ENCODE measurements around the gene BIRC6.
"Not testable (repeated sequence)": the region's sequence is repeated elsewhere in the genome, so short reads cannot be mapped to it uniquely, and the experiment has no call there.

The BIRC6 gene

DNA sequence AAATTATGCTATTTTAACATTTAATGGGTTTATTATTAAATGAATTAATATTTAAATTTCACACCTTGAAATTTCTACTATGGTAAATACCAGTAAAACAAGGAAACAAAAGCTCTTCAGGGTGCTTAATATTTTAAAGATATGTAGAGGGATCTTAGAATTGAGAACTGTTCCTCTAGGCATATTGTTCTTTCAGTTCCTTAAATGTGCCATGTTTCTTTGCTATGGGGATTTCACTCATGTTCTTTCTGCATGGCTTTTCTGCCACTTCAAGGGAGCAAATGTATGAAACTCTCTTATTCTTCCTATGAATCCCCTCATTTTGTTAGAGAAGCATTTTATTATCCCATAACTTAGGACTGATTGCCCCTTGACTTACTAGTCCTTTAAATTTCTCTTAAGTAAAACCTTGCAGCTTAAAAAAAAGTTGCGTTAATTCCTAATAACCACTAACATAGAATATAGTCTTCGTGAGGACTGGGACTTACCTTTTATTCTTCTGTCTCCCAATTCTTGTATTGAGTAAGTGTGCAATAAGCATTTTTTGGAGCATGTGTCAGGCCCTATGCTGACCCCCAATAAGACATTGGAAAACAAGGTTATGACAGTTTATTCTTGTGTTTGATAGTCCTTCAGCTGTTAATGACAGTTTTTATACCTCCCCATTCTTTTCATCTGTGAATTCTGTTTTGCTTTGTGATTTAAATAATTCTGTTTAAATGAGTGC is 95.7 kb downstream of the BIRC6 start:
- FAIRE-seq: peak; percentile 34

GRCh38 chr2:32453242-32454062 is 96.6 kb downstream of the BIRC6 start:
- no peak for FAIRE-seq

GRCh38 chr2:32455816-32456215 is 99.0 kb downstream of the BIRC6 start:
- FAIRE-seq: no peak

DNA sequence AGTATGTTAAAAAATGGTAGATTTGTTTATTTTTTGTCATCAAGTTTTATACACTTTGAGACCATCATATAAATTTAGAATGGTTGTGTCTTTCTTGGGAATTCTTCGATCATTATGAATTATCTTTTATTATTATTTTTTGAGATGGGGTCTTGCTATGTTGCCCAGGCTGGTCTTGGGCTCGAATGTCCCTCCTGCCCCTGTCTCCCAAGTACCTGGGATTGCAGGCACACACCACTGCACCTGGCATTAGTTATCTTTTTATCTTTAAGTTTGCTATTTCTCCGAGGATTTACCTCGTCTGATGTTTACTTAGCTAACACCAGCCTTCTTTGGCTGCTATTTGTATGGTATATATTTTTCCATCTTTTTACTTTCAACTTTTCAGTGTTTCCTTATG is 100.0 kb downstream of the BIRC6 start:
- FAIRE-seq: no peak

- no peak for FAIRE-seq
Observed at GRCh38 chr2:32457814-32458213, 101.0 kb downstream of the BIRC6 start.

DNA sequence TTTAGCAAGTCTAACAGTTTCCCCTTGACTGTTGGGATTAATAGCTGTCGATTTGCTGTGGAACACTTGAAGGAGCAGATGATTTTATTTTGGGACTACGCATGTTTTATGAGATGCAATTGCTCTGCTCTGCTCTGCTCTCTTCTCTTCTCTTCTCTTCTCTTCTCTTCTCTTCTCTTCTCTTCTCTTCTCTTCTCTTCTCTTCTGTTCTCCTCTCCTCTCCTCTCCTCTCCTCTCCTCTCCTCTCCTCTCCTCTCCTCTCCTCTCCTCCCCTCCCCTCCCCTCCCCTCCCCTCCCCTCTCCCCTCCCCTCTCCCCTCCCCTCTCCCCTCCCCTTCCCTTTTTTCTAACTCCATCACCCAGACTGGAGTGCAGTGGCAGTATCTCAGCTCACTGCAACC is 104.0 kb downstream of the BIRC6 start:
- not testable (repeated sequence) for FAIRE-seq

DNA sequence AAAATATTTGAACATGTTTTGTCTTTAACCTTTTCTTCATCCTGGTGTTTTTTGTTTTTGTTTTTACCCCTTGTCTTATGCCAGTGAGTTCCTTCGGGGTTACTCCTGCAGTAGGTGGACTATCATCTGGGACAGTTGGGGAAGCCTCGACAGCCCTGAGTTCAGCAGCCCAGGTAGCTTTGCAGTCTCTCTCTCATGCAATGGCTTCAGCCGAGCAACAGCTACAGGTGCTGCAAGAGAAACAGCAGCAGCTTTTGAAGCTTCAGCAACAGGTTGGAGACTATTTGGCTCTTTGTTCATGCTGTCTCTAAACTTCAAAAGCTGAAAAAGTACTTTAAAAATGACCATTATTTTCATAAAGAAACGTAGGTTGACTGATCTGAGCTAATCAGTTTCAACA is 106.3 kb downstream of the BIRC6 start:
- no peak for FAIRE-seq

- FAIRE-seq: no peak
Observed at GRCh38 chr2:32464431-32464830, 107.6 kb downstream of the BIRC6 start.

GRCh38 chr2:32472605-32473004 is 115.8 kb downstream of the BIRC6 start:
- FAIRE-seq: no peak

- FAIRE-seq: no peak
Observed at GRCh38 chr2:32474381-32474780, 117.6 kb downstream of the BIRC6 start.

DNA sequence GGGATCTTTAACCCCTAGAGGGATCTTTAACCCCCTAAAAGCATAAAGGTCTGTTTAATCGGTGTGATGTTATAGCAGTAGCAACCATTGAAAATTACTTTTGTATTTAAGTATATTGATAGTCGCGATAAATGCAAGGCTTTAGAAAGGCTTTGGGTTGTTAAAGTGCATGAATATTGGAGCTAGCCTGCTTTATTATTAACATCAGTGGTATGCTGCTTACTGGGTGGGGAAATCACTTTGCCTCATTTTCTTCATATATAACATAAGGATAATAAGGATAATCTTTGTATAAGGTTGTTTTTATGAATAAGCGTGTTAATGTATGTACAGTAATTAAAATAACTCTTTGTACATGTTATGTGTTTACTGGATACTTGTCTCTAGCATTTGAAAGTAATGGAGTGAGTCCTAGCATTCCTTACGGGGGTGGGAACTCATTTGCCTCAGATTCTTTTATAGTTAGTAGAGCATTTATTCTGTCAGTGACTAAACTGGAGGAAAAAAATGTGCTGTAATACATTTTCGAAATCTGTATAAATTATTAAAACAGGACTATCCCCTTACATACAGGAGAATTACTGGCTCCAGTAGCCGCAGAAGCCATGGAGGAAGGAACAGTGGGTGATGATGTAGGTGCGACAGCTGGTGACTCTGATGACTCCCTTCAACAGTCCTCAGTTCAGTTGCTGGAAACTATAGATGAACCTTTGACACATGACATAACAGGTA is 122.2 kb downstream of the BIRC6 start:
- FAIRE-seq: no peak

DNA sequence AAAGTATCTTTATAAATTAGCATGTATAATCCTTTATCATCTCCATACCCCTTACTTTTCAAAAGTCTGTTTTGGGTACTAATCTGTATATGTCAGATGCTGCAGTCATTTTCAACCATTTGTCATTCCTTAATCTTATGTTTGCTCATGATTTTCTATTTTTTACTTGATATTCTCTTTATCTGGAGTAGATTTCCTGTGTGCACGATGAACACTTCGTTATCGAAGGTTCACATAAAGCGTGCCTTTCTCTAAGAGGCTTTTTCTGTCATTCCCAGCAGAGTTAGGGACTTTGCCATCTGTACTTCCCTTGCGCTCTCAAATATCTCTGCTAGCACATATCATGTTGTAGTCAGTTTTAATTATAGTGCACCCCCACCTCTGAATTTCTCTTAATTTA is 123.2 kb downstream of the BIRC6 start:
- no peak for FAIRE-seq

GRCh38 chr2:32482471-32482870 is 125.6 kb downstream of the BIRC6 start:
- FAIRE-seq: no peak

DNA sequence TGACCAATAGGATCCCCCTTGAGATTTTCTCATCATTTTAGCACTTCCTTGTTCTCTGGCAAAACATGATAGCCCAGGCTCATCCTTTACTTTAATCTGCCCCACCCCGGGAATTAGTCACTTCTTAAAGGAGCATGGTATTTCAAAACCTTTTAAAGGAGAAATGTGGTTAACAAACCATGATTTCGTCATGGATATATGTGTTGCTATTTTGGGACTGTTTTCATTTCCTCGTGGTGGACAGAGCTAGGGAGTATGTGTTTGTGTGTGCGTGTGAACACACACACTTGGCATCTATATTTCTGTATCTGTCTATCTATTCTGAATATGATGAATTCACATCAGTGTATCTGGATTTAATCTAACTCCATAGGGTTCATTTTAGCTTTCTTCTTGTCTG is 128.1 kb downstream of the BIRC6 start:
- no peak for FAIRE-seq

- no peak for FAIRE-seq
Observed at GRCh38 chr2:32485399-32485798, 128.6 kb downstream of the BIRC6 start.

DNA sequence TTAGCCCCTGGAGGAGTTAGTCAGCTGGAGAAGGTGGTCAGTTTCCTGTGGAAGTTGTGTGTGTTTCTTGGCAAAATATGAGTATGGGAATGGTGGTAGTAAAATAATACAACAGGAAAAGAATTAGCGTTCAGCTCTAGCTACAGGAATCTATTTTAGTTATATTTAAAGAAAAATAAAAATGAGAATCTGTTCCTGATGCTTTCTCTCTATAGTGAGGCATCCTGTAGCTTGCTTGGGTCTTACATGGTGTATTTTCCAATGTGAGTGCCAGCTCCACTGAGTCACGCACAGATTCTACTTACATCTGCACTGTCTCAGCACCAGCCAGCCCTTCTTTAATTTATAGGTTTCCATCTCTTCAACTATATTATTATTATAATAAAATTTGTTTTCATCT is 132.2 kb downstream of the BIRC6 start:
- FAIRE-seq: no peak

DNA sequence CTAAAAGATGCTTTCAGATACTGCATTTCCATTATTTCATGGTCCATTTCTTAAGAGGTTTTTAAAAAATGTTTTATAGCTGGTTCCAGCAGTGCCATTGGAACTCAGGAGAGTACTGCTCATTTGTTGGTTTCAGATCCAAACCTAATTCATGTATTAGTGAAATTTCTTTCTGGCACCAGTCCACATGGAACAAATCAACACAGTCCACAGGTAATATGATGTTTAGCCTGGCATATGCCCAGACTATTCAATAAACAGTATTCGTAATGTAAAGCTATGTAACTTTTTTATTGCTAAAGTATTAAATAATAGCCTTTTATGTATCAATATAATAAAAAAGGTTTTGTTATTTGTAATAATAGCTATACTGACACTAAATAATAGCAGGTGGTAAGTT is 134.5 kb downstream of the BIRC6 start:
- no peak for FAIRE-seq

- no peak for FAIRE-seq
Observed at GRCh38 chr2:32495139-32495538, 138.3 kb downstream of the BIRC6 start.

GRCh38 chr2:32496662-32497061 is 139.8 kb downstream of the BIRC6 start:
- FAIRE-seq: no peak

DNA sequence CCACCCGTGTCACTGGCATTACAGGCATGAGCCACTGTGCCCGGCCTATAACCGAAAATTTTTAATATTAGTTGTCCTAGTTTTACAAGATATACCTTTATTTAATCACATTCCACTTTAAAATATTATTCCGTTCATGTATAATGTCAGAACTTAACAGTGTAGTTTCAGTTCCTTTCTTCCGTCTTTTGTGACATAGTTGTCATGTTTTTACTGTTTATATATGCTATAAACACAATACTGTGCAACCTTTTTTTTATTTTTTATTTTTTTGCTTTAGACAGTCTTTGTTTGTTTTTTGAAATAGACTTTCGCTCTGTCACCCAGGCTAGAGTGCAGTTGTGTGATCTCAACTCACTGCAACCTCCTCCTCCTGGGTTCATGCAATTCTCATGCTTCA is 141.5 kb downstream of the BIRC6 start:
- no peak for FAIRE-seq

DNA sequence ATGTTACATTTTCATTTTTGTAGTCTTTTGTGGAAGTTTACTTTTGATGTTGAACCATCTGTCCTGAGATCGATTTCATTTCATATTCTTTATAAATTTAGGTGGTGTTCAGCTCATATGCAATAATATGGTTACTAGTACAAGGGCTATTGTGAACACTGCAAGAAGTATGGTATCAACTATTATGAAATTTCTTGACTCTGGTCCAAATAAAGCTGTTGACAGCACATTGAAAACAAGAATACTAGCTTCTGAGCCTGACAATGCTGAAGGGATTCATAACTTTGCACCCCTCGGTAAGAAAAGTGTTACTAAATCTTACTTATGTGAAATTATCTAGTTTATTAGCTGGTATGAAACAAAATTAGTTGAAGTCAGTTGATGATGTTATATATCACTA is 146.1 kb downstream of the BIRC6 start:
- no peak for FAIRE-seq

- FAIRE-seq: no peak
Observed at GRCh38 chr2:32504877-32505478, 148.2 kb downstream of the BIRC6 start.

DNA sequence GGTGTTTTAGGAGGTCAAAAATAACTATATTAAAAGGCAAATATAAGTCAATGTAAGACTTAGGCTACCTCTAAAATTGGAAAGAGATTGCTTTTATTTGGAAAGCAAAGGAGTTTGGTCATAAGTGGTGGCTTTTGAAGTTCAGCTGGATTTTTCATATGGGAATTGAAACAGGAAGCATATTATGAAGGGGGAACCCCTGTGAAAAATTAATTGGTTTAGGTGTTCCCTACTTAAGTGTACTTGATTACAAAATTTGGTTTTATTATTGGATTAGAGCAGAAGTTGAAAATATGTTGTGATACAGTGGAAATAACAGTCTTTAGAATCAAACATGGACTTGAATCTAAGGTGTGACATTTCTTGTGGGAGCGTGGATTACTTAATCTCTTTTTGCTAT is 149.6 kb downstream of the BIRC6 start:
- no peak for FAIRE-seq

Data from A204.1 (cell line).